HG03469 (cell line): ENCODE data around the gene HSPA2.
"Not testable (repeated sequence)": the region's sequence is repeated elsewhere in the genome, so short reads cannot be mapped to it uniquely, and the experiment has no call there.

Experiments
- ATAC-seq: cut with Tn5 transposase; IDR thresholded peaks from one replicate; pipeline ENCODE4 v1.9.1; 2021; ENCODE audit warnings: mild to moderate bottlenecking, moderate library complexity, moderate number of reproducible peaks; ENCODE audit not compliant: unreplicated experiment

The HSPA2 gene

DNA sequence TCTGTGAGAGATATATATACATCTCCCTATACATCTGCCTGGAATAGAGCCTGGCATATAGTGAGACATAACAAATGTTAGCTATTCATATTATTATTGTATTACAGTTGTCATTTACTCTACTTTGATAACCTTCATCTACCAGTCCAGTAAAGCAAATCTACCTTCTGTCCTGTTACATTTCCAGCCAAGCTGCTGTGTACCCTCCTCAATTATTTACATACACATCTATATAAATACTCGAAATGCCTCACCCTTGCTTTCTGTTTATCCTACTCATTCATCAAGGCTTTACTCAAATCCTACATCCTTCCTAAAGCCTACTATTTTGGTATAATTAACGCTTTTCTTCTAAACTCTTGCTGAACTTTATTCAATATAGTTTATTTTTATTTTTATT, 27.3 kb upstream of the HSPA2 start:
- ATAC-seq = no peak

DNA sequence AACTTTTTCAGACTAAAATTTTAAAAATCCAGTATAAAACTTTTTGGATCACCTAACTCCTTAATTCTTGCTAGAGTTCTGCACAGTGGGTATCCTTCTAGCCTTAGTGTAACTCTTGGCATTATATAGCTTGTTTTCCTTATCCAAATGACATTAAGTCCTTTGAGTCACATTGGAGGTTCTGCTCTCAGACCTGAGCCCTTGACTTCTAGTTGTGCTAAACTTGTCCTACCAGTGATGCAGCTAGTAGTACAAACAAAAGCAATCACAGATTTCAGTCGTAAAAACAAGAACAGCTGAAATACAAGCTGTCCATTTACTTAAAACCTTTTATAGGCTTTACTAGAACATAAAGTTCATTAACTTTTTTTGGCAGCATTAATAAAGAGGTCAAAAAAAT, 25.5 kb upstream of the HSPA2 start:
- ATAC-seq = no peak

DNA sequence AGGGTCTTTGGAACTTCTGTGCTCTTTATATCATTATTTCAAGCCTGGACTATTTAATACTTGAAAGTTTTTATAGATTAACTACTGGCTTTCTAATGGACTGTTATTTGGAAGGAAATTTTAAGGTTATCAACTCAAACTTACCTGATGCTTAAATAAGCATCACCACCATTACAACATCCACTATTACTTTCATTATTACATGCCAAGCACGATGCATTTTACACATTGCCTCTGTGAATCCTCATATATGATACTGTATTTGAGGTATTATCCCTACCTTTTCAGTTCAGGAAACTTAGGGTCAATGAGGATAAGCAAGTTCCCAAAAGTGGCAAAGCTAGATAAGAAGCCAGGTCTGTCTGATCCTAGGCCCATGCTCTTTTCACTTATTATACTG, 23.6 kb upstream of the HSPA2 start:
- ATAC-seq = no peak

DNA sequence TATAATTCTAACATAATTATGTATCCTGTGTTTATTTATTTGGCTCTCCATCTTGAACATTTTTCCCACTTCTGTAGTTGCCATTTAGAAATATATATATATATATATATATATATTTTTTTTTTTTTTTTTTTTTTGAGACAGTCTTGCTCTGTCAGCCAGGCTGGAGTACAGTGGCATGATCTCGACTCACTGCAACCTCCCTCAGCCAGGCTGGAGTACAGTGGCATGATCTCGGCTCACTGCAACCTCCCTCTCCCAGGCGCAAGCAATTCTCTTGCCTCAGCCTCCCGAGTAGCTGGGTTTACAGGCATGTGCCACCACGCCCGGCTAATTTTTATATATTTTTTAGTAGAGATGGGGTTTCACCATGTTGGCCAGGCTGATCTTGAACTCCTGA, 22.9 kb upstream of the HSPA2 start:
- ATAC-seq = not testable (repeated sequence)

DNA sequence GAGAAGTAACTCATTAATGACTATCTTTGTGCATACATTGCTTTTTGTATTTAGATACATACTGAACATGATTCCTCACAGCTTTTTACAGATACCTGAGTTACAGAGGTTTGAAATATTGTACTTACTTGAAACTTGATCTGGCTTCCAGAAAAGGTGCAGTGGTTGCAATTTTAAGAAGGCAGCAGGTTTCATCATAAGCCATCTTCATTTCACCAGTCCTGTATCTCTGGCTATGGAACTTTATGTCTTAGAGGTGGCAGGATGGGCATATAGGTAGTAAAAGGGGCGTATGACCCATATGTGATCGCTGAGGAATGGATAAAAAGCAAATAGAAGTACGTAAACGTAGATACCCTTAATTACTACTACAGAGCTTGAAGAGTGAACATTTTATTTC, 22.3 kb upstream of the HSPA2 start:
- no peak for ATAC-seq

DNA sequence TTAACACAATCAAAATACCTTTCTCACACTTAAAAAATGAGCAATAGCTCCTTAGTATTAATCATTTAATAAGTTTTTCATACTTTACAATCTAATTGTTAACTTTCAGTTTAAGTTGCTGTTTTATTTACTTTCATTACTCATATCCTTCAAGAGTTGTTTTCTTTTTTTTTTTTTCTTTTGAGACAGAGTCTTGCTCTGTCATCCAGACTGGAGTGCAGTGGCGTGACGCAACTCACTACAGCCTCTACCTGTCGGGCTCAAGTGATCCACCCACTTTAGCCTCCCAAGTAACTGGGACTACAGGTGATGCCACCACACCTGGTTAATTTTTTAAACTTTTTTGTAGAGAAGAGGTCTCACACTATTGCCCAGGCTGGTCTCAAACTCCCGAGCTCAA, 19.8 kb upstream of the HSPA2 start:
- no peak for ATAC-seq

DNA sequence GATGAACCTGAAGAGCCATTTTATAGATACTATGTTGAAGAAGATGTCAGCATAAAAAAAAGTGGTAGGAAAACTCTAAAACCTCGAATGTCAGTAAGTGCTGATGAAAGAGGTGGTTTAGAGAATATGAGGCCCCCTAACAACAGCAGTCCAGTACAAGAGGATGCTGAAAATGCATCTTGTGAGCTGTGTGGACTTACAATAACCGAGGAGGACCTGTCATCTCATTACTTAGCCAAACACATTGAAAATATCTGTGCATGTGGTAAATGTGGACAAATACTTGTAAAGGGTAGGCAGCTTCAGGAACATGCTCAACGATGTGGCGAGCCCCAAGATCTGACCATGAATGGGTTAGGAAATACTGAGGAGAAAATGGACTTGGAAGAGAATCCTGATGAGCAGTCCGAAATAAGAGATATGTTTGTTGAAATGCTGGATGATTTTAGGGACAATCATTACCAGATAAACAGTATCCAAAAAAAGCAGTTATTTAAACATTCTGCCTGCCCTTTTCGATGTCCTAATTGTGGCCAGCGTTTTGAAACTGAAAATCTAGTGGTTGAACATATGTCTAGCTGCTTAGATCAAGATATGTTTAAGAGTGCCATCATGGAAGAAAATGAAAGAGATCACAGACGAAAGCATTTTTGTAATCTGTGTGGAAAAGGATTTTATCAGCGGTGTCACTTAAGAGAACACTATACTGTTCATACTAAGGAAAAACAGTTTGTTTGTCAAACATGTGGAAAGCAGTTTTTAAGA, 17.8 kb upstream of the HSPA2 start:
- ATAC-seq = no peak

DNA sequence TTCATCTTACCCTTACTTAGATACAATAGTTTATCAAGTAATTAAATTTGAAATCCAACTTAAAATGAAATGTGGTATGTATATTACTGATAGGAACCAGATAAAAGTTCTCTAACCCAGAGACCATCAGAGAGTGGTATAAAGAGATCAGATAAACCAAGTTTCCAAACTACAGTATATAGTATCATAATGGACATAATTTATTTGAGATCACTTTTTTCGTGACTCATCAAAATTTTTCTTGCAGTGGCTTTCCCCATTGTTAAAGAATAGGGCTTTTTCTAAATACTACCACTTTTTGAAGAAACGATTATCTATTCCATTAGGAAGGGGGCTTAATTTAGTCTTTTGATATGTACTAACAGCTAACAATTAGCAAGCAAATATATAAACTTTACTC, 15.2 kb upstream of the HSPA2 start:
- no peak for ATAC-seq

DNA sequence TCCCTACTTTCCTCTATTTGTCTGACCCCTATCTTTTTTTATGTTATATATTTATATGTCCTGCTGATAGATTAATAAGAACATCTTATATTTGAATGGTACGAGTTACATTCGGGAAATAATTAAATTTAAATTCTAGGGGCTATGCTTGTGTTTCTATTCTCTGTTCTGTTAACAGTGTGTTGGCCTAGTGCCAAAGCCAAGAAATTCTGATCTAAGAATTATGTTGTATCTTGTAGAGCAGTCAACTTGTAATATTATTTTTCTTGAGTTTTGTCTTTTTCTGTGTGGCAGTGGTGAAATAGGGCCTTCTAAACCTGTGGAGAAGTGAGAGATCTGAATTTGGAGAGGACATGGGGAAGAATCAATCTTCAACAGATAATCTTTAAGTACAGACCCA, 9.0 kb upstream of the HSPA2 start:
- no peak for ATAC-seq

DNA sequence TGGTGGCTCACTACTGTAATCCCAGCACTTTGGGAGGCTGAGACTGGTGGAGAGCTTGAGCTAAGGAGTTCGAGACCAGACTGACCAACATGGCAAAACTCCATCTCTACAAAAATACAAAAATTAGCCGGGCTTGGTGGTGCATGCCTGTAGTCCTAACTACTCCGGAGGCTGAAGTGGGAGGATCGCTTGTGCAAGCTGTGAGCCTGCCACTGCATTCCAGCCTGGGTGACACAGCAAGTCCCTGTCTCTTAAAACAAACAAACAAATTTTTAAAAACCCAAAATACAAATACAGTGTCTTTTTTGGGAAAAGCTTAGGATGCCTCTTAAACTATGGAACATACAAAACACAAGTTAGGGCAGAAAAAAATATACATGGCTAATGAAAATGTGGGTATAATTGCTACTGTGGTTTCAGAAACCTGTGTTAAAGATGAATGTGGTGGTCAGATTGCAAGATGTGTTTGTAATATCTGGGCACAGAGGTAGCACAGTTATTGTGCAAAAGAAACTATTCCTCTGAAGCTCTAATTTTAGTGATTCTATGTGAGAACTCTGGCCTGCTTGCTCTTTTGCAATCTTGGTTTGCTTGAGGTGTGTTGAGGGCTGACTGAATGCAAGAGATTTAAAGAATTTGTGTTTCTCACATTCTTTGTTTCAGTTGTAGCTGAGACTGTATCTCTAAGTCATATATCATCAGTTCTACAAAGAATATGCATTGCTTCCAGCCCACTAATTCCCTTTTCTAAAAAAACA, 3.9 kb upstream of the HSPA2 start:
- no peak for ATAC-seq

DNA sequence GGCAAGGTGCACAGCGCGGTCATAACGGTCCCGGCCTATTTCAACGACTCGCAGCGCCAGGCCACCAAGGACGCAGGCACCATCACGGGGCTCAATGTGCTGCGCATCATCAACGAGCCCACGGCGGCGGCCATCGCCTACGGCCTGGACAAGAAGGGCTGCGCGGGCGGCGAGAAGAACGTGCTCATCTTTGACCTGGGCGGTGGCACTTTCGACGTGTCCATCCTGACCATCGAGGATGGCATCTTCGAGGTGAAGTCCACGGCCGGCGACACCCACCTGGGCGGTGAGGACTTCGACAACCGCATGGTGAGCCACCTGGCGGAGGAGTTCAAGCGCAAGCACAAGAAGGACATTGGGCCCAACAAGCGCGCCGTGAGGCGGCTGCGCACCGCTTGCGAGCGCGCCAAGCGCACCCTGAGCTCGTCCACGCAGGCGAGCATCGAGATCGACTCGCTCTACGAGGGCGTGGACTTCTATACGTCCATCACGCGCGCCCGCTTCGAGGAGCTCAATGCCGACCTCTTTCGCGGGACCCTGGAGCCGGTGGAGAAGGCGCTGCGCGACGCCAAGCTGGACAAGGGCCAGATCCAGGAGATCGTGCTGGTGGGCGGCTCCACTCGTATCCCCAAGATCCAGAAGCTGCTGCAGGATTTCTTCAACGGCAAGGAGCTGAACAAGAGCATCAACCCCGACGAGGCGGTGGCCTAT, 875 bp downstream of the HSPA2 start:
- no peak for ATAC-seq

DNA sequence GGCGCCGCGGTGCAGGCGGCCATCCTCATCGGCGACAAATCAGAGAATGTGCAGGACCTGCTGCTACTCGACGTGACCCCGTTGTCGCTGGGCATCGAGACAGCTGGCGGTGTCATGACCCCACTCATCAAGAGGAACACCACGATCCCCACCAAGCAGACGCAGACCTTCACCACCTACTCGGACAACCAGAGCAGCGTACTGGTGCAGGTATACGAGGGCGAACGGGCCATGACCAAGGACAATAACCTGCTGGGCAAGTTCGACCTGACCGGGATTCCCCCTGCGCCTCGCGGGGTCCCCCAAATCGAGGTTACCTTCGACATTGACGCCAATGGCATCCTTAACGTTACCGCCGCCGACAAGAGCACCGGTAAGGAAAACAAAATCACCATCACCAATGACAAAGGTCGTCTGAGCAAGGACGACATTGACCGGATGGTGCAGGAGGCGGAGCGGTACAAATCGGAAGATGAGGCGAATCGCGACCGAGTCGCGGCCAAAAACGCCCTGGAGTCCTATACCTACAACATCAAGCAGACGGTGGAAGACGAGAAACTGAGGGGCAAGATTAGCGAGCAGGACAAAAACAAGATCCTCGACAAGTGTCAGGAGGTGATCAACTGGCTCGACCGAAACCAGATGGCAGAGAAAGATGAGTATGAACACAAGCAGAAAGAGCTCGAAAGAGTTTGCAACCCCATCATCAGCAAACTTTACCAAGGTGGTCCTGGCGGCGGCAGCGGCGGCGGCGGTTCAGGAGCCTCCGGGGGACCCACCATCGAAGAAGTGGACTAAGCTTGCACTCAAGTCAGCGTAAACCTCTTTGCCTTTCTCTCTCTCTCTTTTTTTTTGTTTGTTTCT, 1.7 kb downstream of the HSPA2 start:
- ATAC-seq = no peak

DNA sequence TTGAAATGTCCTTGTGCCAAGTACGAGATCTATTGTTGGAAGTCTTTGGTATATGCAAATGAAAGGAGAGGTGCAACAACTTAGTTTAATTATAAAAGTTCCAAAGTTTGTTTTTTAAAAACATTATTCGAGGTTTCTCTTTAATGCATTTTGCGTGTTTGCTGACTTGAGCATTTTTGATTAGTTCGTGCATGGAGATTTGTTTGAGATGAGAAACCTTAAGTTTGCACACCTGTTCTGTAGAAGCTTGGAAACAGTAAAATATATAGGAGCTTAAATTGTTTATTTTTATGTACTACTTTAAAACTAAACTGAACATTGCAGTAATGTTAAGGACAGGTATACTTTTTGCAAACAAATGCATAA, 2.3 kb downstream of the HSPA2 start:
- no peak for ATAC-seq

DNA sequence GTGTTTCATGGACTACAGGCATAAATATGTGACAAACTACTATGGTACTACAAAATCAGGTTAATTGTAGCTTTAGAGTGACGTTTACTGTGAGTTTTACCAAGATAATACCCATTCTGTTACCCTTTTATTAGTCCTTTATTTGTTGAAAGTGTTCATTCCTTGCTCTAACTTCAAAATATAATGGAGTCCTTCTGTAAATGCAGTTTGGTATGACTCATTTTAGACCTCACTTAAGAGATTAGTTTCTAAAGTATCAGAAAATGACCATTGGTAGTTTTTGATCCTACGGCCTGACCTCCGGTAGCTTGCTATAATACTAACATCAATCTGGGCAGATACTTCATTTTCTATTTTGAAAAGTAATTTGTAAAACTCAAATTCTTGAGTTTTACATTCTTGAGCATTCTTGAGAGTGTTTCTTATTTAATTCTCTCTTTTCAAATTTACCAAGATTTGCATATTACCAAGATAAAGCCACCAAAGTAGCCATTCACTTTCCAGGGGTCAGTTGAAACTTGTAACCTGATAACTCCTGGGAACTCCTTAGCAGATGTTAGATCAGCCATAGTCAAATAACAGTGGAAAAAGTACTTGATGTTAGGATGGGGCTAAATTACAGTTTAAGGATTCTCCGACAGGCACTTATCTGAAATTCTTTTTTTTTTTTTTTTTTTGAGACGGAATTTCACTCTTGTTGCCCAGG, 4.2 kb downstream of the HSPA2 start:
- no peak for ATAC-seq

DNA sequence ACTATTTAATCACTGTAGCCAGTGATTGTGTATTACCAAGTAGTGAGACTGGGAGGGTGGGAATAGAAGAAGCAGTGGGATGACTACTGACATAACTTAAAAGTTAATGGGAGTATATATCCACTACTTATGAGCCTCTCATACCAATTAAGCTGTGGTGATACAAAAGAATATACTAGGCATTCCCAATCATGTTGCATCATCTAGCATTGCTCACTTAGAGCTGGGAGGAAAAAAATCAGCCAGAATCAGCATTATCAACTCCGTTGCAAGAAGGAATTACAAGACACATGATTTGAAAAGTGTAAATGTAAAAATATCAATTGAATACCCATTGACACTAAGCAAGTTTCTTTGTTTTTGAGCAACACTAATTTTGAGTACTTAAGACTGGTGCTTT, 8.5 kb downstream of the HSPA2 start:
- ATAC-seq = no peak

DNA sequence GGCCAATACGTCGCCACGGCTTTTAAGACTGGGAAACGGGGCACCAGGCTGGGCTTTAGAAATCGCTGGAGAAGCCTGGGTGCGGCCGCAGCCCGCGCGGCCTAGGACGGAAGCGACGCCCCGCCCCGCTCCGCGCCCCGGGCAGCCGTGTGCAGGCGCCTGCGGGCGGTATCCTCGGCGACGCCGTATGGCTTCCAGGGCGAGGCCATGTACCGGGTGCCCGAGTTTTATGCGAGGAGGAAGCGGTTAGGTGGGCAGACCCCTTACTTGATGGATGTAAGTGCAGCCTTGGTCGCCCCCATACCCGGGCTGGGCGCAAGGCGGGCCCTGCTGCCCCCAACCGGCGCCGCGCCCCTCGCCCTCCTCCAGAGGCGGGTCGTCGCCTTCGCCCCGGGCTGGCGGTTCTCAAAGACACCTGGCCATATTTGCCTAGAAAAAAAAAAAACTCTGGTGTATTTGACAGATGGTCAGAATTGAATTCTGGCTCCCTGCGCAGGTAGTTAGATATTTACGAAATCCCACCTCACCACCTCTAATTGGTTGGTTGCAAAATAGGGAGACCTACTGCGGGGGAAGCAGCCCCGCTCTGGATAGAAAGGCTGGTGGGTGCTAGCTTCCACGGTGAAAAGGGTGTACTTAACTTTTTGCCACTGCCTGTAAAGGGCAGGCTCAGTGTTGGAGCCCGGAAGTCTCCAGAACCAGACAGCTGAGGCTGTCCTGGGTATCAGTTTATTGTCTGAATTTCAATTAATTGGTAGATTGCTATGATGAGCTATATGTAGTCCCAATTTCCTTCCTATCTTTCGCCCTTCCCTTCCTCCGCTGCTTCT, 9.5 kb downstream of the HSPA2 start, which contains the start of gene PPP1R36:
Gene PPP1R36 (plus strand): TSS at position 171 of the 830 bp plus-strand sequence. CDS start 37 bp downstream, at position 208.
- no peak for ATAC-seq

DNA sequence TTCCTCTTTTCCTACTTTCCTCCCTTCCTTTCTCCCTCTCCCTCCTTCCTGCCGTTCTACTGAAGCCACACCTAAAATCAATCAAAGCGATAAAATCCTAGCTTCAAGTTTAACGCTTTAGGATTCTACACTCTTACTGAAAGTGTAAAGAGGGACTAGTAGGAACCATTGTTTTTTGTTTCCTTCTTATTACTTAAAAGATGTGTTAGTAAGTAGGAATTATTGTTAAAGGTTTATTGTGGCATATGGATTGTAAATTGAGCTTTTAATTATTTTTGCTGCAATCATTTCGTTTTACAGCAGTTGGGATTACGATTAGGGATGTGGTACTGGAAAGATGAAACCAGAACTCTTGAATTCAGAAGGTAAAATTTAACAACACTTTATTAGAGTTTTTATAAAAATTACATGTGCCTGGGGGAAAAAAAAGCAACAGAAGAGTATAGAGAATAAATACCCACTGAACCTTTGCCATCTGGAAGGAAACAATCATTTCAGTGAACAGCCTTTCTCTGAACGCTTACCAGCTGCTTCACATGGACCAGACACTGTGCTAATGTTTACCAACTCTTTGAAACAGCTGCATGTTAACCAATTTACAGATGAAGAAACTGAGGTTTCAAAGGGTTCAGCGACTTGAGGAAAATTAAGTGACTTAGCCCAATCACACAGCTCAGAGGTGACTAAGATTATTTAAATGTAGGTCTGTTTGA, 10.2 kb downstream of the HSPA2 start:
- ATAC-seq = no peak

DNA sequence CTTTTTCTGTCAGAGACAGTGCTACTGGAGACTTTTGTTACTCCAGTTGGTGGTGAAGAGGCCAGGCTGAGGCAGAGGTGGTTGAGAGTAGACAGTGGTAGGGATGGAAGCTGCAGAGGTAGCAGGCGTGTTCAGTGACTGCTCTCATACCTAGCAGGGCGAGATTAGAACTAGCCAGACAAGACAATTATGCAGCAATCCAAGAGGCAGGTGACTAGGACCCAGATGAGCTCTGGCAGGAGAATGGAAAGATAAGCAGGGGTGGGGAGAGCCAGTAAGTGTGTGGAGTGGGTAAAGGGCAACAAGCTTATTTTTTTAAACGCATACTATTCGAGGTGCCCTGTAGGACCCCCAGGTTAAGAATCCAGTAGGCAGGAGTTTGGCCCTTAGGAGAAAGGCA, 14.0 kb downstream of the HSPA2 start:
- ATAC-seq = no peak

DNA sequence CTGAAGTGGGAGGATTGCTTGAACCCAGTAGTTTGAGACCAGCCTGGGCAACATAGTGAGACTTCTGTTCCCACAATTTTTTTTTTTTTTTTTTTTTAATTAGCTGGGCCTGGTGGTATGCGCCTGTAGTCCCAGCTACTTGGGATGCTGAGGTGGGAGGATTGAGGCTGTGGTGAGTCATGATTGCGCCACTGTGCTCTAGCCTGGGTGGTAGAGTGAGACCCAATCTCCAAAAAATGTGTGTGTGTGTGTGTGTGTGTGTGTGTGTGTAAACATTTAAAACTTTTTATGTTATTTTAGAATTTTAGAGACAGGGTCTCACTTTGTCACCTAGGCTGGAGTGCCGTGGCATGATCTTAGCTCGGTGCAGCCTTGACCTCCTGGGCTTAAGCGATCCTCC, 16.0 kb downstream of the HSPA2 start:
- ATAC-seq = no peak
